ENCODE results near the gene HLA-G. TPM values are rescaled to one million over a fixed set of nuclear protein-coding genes. Genes with fewer than 3 reads are reported as not detected.

The HLA-G gene
- total RNA-seq, 2 experiments from 2014 or later: 0.70 TPM; not detected in 1

DNA sequence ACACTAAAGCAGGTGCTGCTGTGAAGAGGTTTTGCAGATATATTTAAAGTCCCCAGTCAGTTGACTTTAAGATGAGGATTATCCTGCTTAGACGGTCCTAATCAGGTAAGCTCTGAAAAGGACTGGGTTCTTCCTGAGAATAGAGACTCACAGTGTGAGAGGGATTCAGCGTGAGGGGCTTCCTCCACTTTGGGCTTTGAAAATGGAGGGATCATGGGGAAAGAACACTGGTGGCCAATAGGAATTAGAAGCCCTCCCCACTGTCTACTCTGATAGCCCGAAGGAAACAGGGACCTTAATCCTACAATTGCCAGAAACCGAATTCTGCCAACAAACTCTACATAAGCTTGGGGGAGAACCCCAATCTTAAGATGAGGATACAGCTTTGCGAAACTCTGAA is 29.7 kb upstream of the HLA-G start:
- ChIA-PET POLR2A (no interaction called here), CTCF (ENCODE audit: unreplicated experiment) (no interaction called here)
- Histone ChIP-seq H4K20me1 (ENCODE audit: insufficient read depth, low read length) (no peaks in the 10 kb centered on the region), H2AFZ (ENCODE audit: low read length) (no peak overlapping the region), H3K27ac (ENCODE audit: low read depth, low read length, poor library complexity, severe bottlenecking) (no peak overlapping the region), H3K4me3 (ENCODE audit: low read depth, low read length, poor library complexity, severe bottlenecking) (no peak overlapping the region), H3K4me2 (ENCODE audit: low read length) (no peak overlapping the region), H3K79me2 (ENCODE audit: insufficient read depth, low read depth, low read length) (no peaks in the 10 kb centered on the region), H3K36me3 (ENCODE audit: insufficient read depth, low read length) (no peaks in the 10 kb centered on the region), H3K4me1 (ENCODE audit: insufficient read depth, low read length, poor library complexity, severe bottlenecking) (no peaks in the 10 kb centered on the region), H3K9me3 (ENCODE audit: low read length) (no peaks in the 10 kb centered on the region), H3K9me2 (ENCODE audit: insufficient read depth, low read length) (no peaks in the 10 kb centered on the region)
- intact Hi-C loops (cut with micrococcal nuclease; ENCODE audit: unreplicated experiment): no loop called here
- TF ChIP-seq EZH2phosphoT487 (IDR thresholded peaks at IDR 0.05; ENCODE audit: borderline replicate concordance, low read depth, low read length): no peak
- TF ChIP-seq, protein P1, sequence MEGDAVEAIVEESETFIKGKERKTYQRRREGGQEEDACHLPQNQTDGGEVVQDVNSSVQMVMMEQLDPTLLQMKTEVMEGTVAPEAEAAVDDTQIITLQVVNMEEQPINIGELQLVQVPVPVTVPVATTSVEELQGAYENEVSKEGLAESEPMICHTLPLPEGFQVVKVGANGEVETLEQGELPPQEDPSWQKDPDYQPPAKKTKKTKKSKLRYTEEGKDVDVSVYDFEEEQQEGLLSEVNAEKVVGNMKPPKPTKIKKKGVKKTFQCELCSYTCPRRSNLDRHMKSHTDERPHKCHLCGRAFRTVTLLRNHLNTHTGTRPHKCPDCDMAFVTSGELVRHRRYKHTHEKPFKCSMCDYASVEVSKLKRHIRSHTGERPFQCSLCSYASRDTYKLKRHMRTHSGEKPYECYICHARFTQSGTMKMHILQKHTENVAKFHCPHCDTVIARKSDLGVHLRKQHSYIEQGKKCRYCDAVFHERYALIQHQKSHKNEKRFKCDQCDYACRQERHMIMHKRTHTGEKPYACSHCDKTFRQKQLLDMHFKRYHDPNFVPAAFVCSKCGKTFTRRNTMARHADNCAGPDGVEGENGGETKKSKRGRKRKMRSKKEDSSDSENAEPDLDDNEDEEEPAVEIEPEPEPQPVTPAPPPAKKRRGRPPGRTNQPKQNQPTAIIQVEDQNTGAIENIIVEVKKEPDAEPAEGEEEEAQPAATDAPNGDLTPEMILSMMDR (conservative IDR thresholded peaks at IDR 0.05; ENCODE audit: low read length): no peak
- no peak for DNase-seq (ENCODE audit: low spot score)
- no TSS peak for BruUV-seq (replicated peaks)

- no peak overlapping the region for H3K27ac ChIP-seq (ENCODE audit: low read depth, low read length, poor library complexity, severe bottlenecking)
- TF ChIP-seq EZH2phosphoT487 (IDR thresholded peaks at IDR 0.05; ENCODE audit: borderline replicate concordance, low read depth, low read length): no peak
- TF ChIP-seq, protein P1 (conservative IDR thresholded peaks at IDR 0.05; ENCODE audit: low read length): no peak
- DNase-seq (ENCODE audit: low spot score): no peak
- H3K4me1 ChIP-seq (ENCODE audit: insufficient read depth, low read length, poor library complexity, severe bottlenecking): no peaks in the 10 kb centered on the region
- H3K9me2 ChIP-seq (ENCODE audit: insufficient read depth, low read length): no peaks in the 10 kb centered on the region
- H3K36me3 ChIP-seq (ENCODE audit: insufficient read depth, low read length): no peaks in the 10 kb centered on the region
- intact Hi-C loops (cut with micrococcal nuclease; ENCODE audit: unreplicated experiment): no loop called here
- no peak overlapping the region for H2AFZ ChIP-seq (ENCODE audit: low read length)
- no peak overlapping the region for H3K4me2 ChIP-seq (ENCODE audit: low read length)
- no peaks in the 10 kb centered on the region for H3K9me3 ChIP-seq (ENCODE audit: low read length)
- ChIA-PET POLR2A (no interaction called here), CTCF (ENCODE audit: unreplicated experiment) (no interaction called here)
- no TSS peak for BruUV-seq (replicated peaks)
- H3K4me3 ChIP-seq (ENCODE audit: low read depth, low read length, poor library complexity, severe bottlenecking): no peak overlapping the region
- H4K20me1 ChIP-seq (ENCODE audit: insufficient read depth, low read length): no peaks in the 10 kb centered on the region
- H3K79me2 ChIP-seq (ENCODE audit: insufficient read depth, low read depth, low read length): no peaks in the 10 kb centered on the region
Measured at GRCh38 chr6:29800254-29800653, 27.4 kb upstream of the HLA-G start.

GRCh38 chr6:29806387-29806786 is 21.2 kb upstream of the HLA-G start:
- Histone ChIP-seq H3K79me2 (ENCODE audit: insufficient read depth, low read depth, low read length) (no peaks in the 10 kb centered on the region), H2AFZ (ENCODE audit: low read length) (no peak overlapping the region), H3K36me3 (ENCODE audit: insufficient read depth, low read length) (no peaks in the 10 kb centered on the region), H3K9me2 (ENCODE audit: insufficient read depth, low read length) (no peaks in the 10 kb centered on the region), H3K9me3 (ENCODE audit: low read length) (no peaks in the 10 kb centered on the region), H3K4me2 (ENCODE audit: low read length) (no peak overlapping the region), H3K4me1 (ENCODE audit: insufficient read depth, low read length, poor library complexity, severe bottlenecking) (no peaks in the 10 kb centered on the region), H4K20me1 (ENCODE audit: insufficient read depth, low read length) (no peaks in the 10 kb centered on the region), H3K27ac (ENCODE audit: low read depth, low read length, poor library complexity, severe bottlenecking) (no peak overlapping the region), H3K4me3 (ENCODE audit: low read depth, low read length, poor library complexity, severe bottlenecking) (no peak overlapping the region)
- TF ChIP-seq EZH2phosphoT487 (IDR thresholded peaks at IDR 0.05; ENCODE audit: borderline replicate concordance, low read depth, low read length): no peak
- TF ChIP-seq, protein P1 (conservative IDR thresholded peaks at IDR 0.05; ENCODE audit: low read length): no peak
- BruUV-seq (replicated peaks): no TSS peak
- DNase-seq (ENCODE audit: low spot score): no peak
- ChIA-PET CTCF (ENCODE audit: unreplicated experiment) (no interaction called here), POLR2A (no interaction called here)
- intact Hi-C loops (cut with micrococcal nuclease; ENCODE audit: unreplicated experiment): no loop called here
